HG02588 (cell line): ENCODE results near the gene SLC25A11.
A peak's percentile ranks its signal among the peaks of the same experiment; 100 is the strongest.

Source experiments
- ATAC-seq: cut with Tn5 transposase; IDR thresholded peaks from one replicate; pipeline ENCODE4 v1.9.1; 2021; ENCODE audit warnings: mild to moderate bottlenecking, moderate library complexity; ENCODE audit not compliant: unreplicated experiment

The SLC25A11 gene, protein sequence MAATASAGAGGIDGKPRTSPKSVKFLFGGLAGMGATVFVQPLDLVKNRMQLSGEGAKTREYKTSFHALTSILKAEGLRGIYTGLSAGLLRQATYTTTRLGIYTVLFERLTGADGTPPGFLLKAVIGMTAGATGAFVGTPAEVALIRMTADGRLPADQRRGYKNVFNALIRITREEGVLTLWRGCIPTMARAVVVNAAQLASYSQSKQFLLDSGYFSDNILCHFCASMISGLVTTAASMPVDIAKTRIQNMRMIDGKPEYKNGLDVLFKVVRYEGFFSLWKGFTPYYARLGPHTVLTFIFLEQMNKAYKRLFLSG

DNA sequence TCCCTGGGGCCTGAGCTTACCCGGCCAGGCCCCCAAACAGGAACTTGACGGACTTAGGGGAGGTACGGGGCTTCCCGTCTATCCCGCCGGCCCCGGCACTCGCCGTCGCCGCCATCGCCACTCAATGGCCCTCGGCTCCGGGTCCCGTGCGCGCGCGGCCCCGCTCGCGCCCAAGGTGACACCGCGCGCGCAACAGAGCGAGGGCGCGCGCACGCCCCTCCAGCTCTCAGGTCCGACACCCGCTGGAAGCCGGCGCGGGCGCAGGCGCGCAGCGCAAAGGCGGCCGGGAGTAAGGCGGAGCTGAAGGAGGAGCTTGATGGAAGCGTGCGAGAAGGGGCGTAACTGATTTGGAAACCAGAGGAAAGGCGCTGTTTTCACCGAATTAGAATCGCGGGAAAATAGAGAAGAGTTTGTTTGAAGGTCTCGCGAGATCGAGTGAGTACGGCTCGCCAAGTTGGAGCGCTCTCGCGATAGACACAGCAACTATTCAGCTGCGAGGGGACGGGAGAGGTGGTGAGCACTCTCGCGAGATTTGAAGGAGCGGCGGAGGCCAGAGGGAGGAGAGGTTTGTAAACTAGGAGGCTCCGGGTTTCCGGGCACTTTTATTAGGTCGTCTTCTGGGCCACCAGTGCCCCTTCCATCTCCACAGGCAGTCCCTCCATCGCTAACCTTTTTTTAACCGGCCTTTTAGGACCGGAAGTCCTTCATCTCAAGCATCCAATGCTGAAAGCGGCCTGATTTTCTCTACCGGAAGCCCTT is at the start of gene SLC25A11, which contains the start of gene RNF167:
Gene SLC25A11, minus strand, starts transcription at position 251 of the 759 bp plus-strand sequence. Its CDS starts 136 bp downstream, at position 115.
Gene RNF167, plus strand, starts transcription at position 473 of the 759 bp plus-strand sequence. CDS start 642 bp downstream, outside the sequence.
- peak; percentile 70 for ATAC-seq

DNA sequence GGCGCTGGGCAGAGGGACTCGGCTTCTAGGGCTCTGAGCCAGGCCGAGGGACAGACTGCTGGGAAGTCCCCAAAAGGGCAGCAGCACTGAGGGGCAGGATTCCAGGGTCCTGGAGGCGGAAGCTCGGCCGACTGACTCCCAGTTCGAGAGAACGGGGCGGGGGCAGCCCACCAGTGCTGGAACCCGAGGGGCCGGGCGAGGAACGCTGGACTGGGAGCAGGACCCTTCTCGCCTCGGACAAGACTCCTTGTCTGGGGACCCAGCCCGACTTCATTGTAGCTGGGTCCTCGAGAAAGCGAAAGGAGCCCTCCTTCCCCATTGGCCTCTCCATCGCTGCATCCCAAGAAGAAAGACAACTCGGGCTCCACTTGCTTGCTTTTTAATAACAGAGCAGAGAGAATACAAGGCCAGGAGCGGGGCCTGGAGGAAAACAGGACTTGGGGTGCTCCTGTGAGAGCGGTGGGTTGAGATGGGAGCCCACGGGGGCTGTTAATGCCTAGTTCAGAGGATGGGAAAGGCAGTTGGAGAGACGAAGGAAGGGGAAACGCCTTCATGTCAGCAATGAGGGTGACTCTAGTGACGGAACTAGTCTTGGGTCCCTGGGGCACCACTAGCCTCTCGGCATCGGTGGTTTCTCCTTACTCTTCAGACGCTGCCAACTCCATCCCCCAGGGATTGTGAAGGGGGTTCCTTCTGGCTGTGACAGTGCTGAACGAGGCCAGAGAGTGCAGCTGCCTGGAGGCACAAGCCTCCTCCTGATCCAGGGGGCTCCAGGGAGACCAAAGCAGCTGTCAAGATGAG is 48.1 kb upstream of the SLC25A11 start:
- ATAC-seq = peak; percentile 5

- peak; percentile 58 for ATAC-seq
Measured at GRCh38 chr17:4986951-4987766, 47.3 kb upstream of the SLC25A11 start, which contains the start of gene CAMTA2. Gene CAMTA2, minus strand, starts transcription at chr17:4987675. Its CDS starts 1,453 bp downstream, at chr17:4986222.

DNA sequence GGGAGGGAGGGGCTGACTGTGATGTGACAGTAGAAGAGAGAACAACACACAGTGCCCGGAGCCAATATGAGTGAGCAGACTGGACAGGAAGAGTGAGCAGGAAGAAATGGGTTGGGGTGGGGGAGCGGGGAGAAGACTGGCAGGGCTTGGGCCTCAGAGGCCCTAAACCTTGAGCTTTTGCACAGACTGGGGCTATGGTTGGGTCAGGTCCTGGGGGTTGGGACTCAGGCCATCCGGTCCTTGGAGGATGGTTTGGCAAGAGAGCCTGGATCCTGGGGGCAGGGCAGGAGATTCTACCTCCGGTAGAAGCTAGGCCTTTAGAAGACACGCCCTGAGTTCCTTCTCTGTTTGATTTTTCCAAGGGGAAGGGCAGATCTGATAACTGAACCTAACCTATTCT is 46.6 kb upstream of the SLC25A11 start:
- ATAC-seq = no peak

GRCh38 chr17:4982305-4982704 is 42.5 kb upstream of the SLC25A11 start:
- no peak for ATAC-seq

- no peak for ATAC-seq
Measured at GRCh38 chr17:4980644-4981216, 40.9 kb upstream of the SLC25A11 start.

DNA sequence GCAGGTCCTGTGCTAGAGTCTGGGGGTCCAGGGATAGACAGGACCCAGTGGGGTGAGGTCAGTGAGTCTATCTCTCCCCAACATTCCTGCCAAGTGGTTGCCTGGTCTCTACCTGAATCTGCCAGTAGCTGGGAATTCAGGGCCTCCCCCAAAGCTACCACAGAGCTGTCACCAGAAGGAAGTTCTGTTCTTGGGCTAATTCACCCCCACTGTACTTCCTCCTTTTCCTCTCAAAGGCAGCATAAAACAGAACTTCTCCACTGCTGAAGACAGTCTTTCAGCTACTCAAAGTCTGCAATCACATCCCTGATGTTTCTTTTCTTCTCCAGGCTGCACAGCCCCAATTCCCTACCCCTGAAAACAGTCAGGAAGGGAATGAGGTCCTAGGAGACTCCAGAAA is 38.9 kb upstream of the SLC25A11 start:
- ATAC-seq = no peak

GRCh38 chr17:4974115-4974670 is 34.3 kb upstream of the SLC25A11 start:
- ATAC-seq = no peak

DNA sequence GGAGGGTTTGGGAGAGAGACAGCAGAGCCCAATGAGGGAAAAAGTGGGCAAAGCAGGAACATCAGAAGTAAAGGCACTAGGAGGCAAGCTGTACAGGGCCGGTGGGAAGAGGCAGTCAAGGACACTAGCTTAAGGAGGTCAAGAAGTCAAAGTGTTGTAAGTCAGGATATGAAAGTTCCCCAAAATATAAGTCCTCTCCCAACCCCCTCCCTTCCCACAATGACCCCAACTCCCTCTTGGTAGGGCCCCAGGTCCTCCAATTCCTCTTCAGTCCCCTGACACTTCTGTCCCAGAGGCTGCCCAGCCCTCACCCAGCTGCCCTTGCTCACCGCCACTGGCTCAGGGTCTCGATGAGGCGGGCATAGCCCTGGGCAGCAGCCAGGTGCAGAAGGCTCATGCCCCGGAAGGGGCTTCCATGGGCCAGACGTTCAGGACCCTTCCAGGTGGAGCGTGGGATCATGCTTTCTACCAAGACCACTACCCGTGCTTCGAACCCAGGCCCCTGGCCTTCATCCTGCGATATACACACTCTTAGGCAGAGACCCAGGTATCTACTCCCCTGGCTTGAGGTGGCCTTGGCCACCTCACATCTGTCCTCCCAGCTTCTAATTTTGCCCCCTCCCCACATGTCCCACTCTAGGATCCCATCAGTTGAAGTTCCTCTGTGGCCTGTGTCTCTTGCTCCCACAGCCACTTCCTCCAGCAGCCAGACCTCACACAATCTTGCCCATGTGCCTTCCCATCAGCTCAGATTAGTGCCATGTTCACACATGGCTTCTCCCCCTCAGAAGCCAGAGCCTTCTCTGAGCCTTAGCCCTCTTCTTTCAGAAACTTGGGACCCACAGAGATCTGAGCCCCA is 33.6 kb upstream of the SLC25A11 start:
- no peak for ATAC-seq

GRCh38 chr17:4972752-4973151 is 32.9 kb upstream of the SLC25A11 start:
- ATAC-seq = no peak

GRCh38 chr17:4972322-4972721 is 32.5 kb upstream of the SLC25A11 start:
- no peak for ATAC-seq

DNA sequence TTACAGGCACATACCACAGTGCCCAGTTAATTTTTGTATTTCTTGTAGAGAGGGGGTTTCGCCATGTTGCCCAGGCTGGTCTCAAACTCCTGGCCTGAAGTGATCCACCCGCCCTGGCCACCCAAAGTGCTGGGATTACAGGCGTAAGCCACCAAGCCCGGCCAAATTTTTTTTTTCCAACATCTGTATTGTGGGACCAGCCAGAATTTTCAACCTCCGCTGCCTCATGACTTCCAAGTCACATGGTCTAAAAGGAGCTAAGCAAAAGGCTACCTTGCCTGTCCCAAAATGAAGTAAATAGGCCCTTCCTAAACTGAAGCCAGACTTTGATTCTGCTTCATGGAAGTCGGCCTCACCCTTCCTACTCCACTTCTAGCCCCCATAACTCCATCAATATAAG is 32.0 kb upstream of the SLC25A11 start:
- no peak for ATAC-seq

GRCh38 chr17:4970273-4970672 is 30.4 kb upstream of the SLC25A11 start:
- no peak for ATAC-seq

- ATAC-seq = no peak
Measured at GRCh38 chr17:4969551-4970173, 29.8 kb upstream of the SLC25A11 start.

- no peak for ATAC-seq
Measured at GRCh38 chr17:4969047-4969550, 29.3 kb upstream of the SLC25A11 start.

GRCh38 chr17:4968486-4969046 is 28.7 kb upstream of the SLC25A11 start:
- no peak for ATAC-seq

DNA sequence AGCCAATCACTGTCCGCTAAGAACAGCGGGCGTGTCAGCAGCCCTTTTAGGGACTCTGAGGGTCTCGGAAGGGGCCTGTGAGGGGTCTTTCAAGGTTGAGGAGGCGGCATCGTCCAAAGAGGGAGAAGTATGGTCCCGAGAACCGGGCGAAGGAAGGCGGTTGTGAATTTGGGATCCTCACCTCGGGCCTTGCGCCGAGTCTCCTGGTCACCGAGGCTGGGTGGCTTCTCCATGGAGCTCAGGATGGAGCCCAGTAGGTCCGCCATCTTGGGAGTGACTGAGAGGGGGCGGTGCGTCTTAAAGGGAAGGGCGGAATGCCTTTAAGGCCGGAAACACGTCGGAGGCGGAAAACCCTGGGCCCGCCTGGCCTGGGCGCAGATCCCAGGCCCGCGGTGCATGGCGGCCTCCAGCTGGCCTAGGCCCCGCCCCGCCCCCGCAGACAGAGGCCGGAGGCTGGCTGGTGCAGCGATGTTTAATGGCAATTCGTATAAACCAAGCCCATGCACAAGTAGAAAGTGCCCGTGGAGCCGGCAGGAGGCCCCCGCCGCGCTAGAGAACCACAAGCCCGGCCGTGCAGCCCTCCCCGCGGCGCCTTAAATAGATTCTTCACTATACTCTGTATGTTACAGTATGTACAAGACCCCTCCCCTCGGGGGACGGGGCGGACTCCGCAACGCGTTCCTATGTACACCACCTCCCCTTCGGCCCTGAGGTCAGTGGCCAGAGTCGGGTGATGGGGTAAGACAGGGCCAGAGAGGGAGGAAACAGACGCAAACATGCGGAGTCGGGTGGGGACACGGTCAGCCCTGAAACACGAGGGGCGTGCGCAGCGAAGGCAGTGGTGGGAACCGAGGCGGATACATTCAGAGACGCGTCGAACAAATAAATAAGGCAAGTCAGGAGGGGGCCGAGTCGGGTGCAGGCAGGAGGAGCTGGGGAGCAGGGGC is 28.0 kb upstream of the SLC25A11 start, which contains the start of gene SPAG7:
Gene SPAG7, minus strand, starts transcription at position 279 of the 947 bp plus-strand sequence. Its CDS starts 13 bp downstream, at position 266.
- peak; percentile 55 for ATAC-seq
